ENCODE data around the gene RFX5. TPM values are rescaled to one million over a fixed set of nuclear protein-coding genes. Genes with fewer than 3 reads are reported as not detected.

RFX5 gene
- polyA plus RNA-seq, 1 donor (not counting 4 experiments of a cell fraction or from before 2014, with no cell fraction given), result 55.4 TPM

DNA sequence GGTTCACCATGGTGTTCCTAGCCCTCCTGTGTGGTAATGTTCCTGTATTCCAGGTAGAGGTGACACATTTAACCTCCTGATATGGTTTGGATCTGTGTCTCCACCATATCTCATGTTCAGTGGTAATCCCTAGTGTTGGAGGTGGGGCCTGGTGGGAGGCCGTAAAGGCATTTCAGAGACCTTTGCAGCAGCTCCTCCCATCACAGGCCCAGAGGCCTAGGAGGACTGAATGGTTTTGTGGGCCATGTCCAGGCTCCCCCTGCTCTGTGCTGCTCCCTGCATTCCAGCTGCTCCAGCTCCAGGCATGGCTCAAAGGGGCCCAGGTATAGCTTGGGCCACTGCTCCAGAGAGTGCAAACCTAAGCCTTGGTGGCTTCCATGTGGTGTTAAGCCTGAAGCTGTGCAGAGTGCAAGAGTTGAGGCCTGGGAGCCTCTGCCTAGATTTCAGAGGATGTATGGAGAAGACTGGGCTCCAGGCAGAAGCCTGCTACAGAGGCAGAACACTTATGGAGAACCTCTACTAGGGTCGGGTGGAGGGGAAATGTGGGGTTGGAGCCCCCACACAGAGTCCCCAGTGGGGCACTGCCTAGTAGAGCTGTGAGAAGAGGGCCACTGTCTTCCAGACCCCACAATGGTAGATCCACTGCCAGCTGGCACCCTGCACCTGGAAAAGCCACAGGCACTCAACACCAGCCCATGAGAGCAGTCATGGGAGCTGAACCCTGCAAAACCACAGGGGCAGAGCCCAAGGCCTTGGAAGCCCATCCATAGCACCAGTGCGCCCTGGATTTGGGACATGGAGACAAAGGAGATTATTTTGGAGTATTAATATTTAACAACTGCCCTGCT is 15.5 kb upstream of the RFX5 start:
- H4K20me1 ChIP-seq (ENCODE audit: control insufficient read depth, extremely low read depth, insufficient read depth, low read length), result no peaks in the 10 kb centered on the region
- dilution Hi-C loops (cut with MboI; ENCODE audit: extremely low pct_ligation_motif_present, low sequenced_read_pairs), result no loop called here
- H2AFZ ChIP-seq (ENCODE audit: control insufficient read depth, low read length), result no peak overlapping the region
- no peaks in the 10 kb centered on the region for H3K36me3 ChIP-seq (ENCODE audit: control insufficient read depth in 2 of 2, extremely low read depth in 1 of 2, insufficient read depth in 2 of 2, low read length in 2 of 2)
- FAIRE-seq (no peak), DNase-seq (ENCODE audit: low read depth, low spot score) (no peak)
- no peaks in the 10 kb centered on the region for H3K79me2 ChIP-seq (ENCODE audit: control insufficient read depth, insufficient read depth, low read length)
- no peak overlapping the region for H3K4me3 ChIP-seq (ENCODE audit: control insufficient read depth in 2 of 3, extremely low read depth in 1 of 3, insufficient read depth in 2 of 3, low read depth in 1 of 3, low read length in 3 of 3)
- no peaks in the 10 kb centered on the region for H3K9me1 ChIP-seq (ENCODE audit: control insufficient read depth, extremely low read depth, insufficient read depth, low read length)
- TF ChIP-seq CTCF (optimal IDR thresholded peaks at IDR 0.05 in 1 of 3, IDR thresholded peaks at IDR 0.05 in 1 of 3, conservative IDR thresholded peaks at IDR 0.05 in 1 of 3; ENCODE audit: extremely low read depth in 1 of 3, insufficient read depth in 2 of 3, low read length in 3 of 3) (no peak), EZH2 (IDR thresholded peaks at IDR 0.05; ENCODE audit: low read length) (no peak)
- peaks cover 6% of the 10 kb centered on the region for H3K9me3 ChIP-seq (ENCODE audit: control insufficient read depth, low read depth, low read length)
- H3K9ac ChIP-seq (ENCODE audit: control insufficient read depth, extremely low read depth, insufficient read depth, low read length), result no peak overlapping the region
- H3K27me3 ChIP-seq (ENCODE audit: control insufficient read depth, extremely low read depth, insufficient read depth, low read length), result no peaks in the 10 kb centered on the region
- H3K4me2 ChIP-seq (ENCODE audit: control insufficient read depth, extremely low read depth, insufficient read depth, low read depth, low read length), result no peak overlapping the region
- H3K27ac ChIP-seq (ENCODE audit: control insufficient read depth, insufficient read depth, low read length), result no peak overlapping the region
- no peaks in the 10 kb centered on the region for H3K4me1 ChIP-seq (ENCODE audit: control insufficient read depth, extremely low read depth, insufficient read depth, low read length)

DNA sequence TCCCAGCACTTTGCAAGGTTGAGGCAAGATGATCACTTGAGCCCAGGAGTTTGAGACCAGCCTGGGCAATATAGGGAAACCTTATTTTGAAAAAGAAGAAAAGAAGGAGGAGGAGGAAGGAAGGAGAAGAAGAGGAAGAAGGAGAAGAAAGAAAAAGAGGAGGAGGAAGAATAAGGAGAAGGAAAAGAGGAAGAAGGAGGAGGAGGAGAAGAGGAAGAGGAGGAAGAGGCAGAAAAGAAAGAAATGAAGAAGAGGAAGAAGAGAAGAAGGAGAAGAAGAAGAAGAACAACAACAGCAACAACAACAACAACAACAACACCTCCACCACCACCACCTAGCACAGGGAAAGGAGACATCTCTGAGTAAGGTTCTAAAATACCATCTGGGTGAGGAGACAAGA is 14.8 kb upstream of the RFX5 start:
- FAIRE-seq, result no peak
- dilution Hi-C loops (cut with MboI; ENCODE audit: extremely low pct_ligation_motif_present, low sequenced_read_pairs), result no loop called here
- TF ChIP-seq EZH2 (IDR thresholded peaks at IDR 0.05; ENCODE audit: low read length), result no peak
- TF ChIP-seq CTCF (optimal IDR thresholded peaks at IDR 0.05 in 1 of 3, IDR thresholded peaks at IDR 0.05 in 1 of 3, conservative IDR thresholded peaks at IDR 0.05 in 1 of 3; ENCODE audit: extremely low read depth in 1 of 3, insufficient read depth in 2 of 3, low read length in 3 of 3), result no peak

More for the DNA sequence above, 14.8 kb upstream of the RFX5 start:
- no peak overlapping the region for H2AFZ ChIP-seq (ENCODE audit: control insufficient read depth, low read length)
- no peak overlapping the region for H3K4me2 ChIP-seq (ENCODE audit: control insufficient read depth, extremely low read depth, insufficient read depth, low read depth, low read length)
- no peak overlapping the region for H3K27ac ChIP-seq (ENCODE audit: control insufficient read depth, insufficient read depth, low read length)
- no peak overlapping the region for H3K4me3 ChIP-seq (ENCODE audit: control insufficient read depth in 2 of 3, extremely low read depth in 1 of 3, insufficient read depth in 2 of 3, low read depth in 1 of 3, low read length in 3 of 3)
- H3K9me3 ChIP-seq (ENCODE audit: control insufficient read depth, low read depth, low read length), result peaks cover 6% of the 10 kb centered on the region
- H4K20me1 ChIP-seq (ENCODE audit: control insufficient read depth, extremely low read depth, insufficient read depth, low read length), result no peaks in the 10 kb centered on the region
- no peaks in the 10 kb centered on the region for H3K79me2 ChIP-seq (ENCODE audit: control insufficient read depth, insufficient read depth, low read length)
- DNase-seq (ENCODE audit: low read depth, low spot score), result no peak
- no peak overlapping the region for H3K9ac ChIP-seq (ENCODE audit: control insufficient read depth, extremely low read depth, insufficient read depth, low read length)
- no peaks in the 10 kb centered on the region for H3K36me3 ChIP-seq (ENCODE audit: control insufficient read depth in 2 of 2, extremely low read depth in 1 of 2, insufficient read depth in 2 of 2, low read length in 2 of 2)
- no peaks in the 10 kb centered on the region for H3K4me1 ChIP-seq (ENCODE audit: control insufficient read depth, extremely low read depth, insufficient read depth, low read length)
- H3K27me3 ChIP-seq (ENCODE audit: control insufficient read depth, extremely low read depth, insufficient read depth, low read length), result no peaks in the 10 kb centered on the region
- H3K9me1 ChIP-seq (ENCODE audit: control insufficient read depth, extremely low read depth, insufficient read depth, low read length), result no peaks in the 10 kb centered on the region

All from keratinocyte (primary cell).